Renal pelvis (tissue), 4 donors: ENCODE results near the gene TMEM167A. TPM values are rescaled to one million over a fixed set of nuclear protein-coding genes. Genes with fewer than 3 reads are reported as not detected.

Experiments
- DNase-seq: peaks from one replicate; pipeline ENCODE4 v3.0.0-alpha.2; 2013
- polyA plus RNA-seq, 3 donors: library from polyadenylated mRNA; unstranded; fragments of 120-200 nt; gene quantifications; one replicate each; pipeline ENCODE4 v1.2.1, GENCODE V29; 2013; ENCODE audit not compliant: insufficient read length in 3 of 3

Gene TMEM167A
- polyA plus RNA-seq, 3 donors, result 90.5 to 102 (median 96.6) TPM

- no peak for DNase-seq
These were observed 32.3 kb downstream of the TMEM167A start for GRCh38 chr5:83044926-83045325.

- DNase-seq, result no peak
These were observed 34.7 kb downstream of the TMEM167A start for GRCh38 chr5:83042507-83042906.

GRCh38 chr5:83038924-83039323 is 38.3 kb downstream of the TMEM167A start:
- DNase-seq, result no peak

- no peak for DNase-seq
These were observed 40.1 kb downstream of the TMEM167A start for GRCh38 chr5:83036991-83037575.

DNA sequence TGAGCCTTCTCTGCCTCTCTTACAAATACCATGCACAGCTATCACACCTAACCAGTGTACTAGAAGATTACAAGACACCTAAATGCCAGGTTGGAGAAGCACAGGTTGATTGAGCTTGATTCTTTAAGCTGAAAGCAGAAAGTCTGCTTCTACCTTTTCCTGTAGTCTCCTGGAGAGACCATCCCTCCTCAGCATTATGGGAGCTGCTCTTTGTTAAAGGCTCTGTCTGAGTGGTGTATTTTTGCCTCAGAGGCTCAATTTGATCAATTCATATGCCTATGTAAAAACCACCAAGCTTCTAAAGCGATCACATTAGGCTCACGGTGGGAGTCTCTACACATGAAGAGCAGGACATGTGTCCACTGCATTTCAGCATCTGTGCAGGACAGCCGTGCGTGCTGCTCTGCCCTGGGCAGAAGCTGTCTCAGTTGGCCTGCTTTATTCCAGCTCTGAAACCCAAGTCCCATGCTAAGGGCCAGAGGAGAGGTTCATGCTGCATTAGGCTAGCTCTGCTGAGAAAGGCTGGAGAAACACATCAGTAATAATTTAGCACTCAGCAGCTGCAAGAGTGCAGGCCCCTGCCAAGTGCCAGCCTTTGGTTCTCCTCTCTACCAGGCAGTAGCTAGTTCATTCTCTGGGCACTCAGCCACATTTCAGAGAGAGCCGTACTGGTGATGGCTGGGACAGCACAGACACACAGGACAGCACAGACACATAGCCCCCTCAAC is 41.7 kb downstream of the TMEM167A start:
- DNase-seq, result no peak

DNA sequence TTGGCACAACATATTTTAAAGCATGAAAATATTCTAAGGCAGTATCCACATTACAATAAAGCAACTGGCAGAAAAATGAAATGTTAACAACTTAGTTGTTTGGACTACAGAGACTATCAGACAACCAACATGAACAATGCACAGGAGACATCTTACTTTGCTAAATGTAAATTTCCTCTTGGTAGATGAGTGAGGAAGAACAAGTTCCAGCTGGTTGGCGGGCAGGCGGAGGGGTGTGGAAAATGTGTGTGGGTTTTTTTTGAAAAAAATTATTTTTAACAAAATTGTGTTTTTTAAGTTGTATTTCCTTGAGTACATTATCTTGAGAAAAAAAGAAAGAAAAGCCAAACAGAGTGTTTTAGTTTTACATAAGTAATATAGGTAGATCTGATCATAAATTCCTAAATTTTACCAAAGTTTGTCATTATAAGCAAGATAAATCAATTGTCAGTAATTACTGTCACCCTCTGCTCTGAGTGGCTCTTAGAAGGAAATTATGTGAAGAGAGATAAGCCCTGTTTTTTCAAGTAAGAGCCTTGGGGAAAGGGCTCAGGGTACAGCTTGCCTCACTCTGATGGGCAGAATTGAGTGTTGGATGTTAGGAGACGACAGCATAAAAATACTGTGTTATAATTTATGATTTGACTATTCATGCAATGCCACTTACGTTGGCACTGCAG is 42.5 kb downstream of the TMEM167A start:
- DNase-seq, result no peak

- no peak for DNase-seq
These were observed 43.2 kb downstream of the TMEM167A start for GRCh38 chr5:83034036-83034435.

- DNase-seq, result no peak
These were observed 45.8 kb downstream of the TMEM167A start for GRCh38 chr5:83031381-83031780.

GRCh38 chr5:83029912-83030311 is 47.3 kb downstream of the TMEM167A start:
- DNase-seq, result no peak

DNA sequence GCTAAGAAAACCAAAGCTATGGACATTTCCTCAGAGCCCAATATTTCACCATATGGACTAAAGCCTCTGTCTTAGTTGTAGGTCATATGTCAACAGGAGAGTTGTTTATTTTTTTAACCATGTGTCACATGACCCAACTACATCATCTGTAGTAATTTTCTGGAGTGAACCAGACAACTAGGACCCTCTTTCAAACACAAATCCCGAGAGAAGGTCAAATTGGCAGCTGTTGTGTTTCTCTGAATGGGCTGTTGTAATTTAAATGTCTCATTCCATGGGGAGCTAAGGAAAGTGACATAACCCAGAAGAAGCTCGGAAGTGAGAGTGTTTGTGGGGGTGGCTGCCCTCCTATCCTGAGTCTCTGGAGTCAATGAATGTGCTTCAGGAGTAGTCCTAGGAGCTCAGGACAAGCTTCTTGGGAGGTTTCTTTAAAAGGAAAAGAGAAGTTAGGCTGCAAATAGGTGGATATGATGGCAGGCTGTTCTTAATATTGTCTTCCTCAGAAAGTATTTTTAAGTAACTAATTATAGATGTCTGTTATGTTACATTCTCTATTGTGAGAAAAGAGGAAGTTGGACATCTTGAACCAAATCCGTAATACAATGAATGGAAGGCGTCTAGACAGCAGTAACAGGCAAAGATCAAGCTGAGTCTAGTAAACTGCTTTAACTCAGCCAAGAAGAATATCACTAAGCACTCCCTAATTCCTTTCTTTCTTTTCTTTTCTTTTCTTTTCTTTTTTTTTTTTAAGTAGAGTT is 50.1 kb downstream of the TMEM167A start:
- DNase-seq, result no peak

- no peak for DNase-seq
These were observed 50.7 kb downstream of the TMEM167A start for GRCh38 chr5:83026516-83026915.

DNA sequence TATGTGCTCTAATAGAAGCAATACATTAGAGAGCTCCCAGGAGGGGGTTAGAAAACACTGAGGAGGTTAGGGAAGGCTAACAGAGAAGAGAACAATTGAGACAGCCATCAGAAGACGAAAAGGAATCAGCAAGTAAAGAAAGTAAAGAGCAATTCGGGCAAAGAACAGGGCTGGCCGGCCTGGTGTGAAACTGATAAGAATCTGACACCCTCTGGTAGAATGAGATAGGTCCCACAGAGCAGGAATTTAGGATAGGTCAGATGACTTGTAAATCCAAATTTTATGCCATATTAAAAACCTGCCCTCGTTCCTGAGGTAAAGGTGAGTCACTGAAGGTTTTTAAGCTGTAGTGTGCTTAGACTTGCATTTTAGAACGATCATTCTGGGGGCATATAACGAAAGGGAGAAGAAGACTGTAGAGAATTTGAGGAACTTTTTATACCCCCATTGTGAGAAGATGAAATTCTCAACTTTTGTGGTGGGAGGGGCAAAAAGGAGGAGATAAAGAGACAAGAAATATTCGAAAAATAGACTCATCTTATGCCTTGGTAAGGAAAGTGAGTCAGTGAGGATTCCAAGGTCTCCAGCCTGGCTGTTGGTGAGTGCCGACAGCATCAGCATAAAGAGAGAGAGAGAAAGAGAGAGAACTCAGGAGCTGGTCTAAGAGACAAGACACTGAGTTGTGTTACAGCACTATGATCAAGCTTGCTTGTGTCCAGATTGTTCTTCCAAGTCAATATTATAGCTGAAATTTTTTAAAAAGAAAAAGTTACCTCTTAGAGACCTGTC is 51.3 kb downstream of the TMEM167A start:
- DNase-seq, result no peak

GRCh38 chr5:83022334-83022733 is 54.9 kb downstream of the TMEM167A start:
- DNase-seq, result no peak

- DNase-seq, result no peak
These were observed 61.5 kb downstream of the TMEM167A start for GRCh38 chr5:83015676-83016075.

DNA sequence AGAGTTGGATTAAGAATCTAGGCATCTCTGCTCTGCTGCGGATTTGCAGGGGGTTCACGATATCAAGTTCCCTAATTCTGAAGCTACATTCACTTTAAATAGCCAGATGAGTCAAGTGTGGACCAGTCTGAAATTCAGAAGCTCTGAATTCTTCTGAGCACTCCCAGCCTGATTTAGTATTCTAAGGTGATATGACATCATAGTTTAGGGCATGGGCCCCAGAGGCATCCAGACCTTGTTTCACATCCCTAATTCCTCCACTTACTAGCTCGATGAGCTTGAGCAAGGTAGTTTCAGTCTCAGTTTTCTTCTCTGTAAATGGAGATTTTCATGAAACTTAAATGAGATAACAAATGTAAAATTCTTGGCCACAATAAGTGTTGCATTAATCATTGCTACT is 65.2 kb downstream of the TMEM167A start:
- no peak for DNase-seq

- DNase-seq, result no peak
These were observed 67.8 kb downstream of the TMEM167A start for GRCh38 chr5:83009408-83009807.

DNA sequence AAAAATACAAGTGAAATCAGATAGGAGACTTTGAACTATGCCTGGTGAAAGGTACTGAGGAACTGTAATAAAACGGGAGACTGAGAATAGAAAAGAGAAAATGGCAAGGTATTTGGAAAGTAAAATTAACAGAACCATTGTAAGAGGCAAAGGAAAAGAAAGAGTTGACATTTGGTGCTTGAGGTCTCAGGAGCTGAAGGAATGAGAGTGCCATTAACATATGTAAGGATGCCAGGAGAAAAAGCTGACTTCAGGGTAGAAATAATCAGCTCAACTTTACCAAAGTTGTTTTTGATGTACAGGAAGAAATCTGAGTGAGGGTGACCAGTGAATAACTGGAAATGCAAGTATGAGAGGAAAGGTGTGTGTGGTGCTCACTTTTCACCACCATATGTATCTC is 69.4 kb downstream of the TMEM167A start:
- DNase-seq, result no peak

DNA sequence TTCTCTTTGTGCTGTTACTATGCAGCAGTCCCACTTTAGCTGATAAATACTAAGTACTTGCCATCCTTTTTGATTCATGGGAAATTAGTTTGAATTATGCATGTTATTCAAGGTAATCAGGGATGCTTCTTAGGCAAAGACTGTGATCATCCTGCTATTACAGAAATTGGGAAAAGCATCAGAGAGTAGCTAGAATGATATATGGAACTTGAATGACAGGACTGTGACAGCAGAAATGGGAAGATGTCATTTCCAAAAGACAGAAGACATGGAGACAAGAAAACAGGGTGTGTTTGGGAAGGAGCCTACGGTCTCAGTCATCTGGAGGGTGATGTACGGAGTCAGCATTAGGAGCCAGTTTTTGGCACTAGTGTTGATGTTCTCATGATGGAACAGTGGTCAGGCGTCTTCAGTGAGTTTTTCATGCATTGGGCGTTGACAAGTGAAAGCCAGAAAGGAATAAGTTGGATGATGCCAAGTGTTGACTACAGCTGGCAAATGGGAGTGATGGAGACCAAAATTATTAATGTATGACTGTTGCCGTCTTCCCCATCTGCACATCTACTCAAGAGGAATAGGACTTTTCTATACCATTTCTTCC is 70.4 kb downstream of the TMEM167A start:
- DNase-seq, result no peak

DNA sequence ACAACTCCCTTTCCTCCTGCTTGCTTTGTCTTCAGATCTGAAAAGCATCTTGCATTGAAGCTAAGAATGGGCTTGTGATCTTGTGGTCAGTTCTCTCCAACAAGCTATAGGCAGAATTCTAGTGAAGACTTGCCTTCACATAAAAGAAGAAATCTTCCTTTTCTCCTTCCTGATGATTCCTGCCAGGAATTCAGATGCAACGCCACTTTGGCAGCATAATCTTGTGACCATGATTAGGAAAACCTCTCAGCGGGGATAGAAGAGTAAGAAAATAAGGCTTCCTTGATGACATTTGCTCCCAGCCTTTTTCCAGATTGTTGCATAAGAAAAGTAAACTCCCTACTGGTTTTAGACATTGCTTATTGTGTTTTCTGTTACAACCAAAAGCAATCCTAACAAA is 73.4 kb downstream of the TMEM167A start:
- no peak for DNase-seq
